Karpas-422 (cell line): ENCODE results near the gene PCARE. TPM values are rescaled to one million over a fixed set of nuclear protein-coding genes. Genes with fewer than 3 reads are reported as not detected.

ENCODE experiments used
- DNase-seq: peaks from one replicate; pipeline ENCODE4 v3.0.0-alpha.2; 2015
- H2AFZ ChIP-seq: fragments of 200-600 bp; sonication (generic); 2 replicates; pipeline ENCODE4 v1.6.1; 2014; ENCODE audit warnings: antibody characterized with exemption, low read length, mixed read lengths
- H3K27ac ChIP-seq: fragments of 200-600 bp; sonication (generic); 2 replicates; pipeline ENCODE4 v1.5.1; 2014; ENCODE audit warnings: mild to moderate bottlenecking, low read length, moderate library complexity
- H3K27me3 ChIP-seq: fragments of 200-600 bp; sonication (generic); 2 replicates; pipeline ENCODE4 v1.6.1; 2014; ENCODE audit warnings: low read length, mixed read lengths
- H3K36me3 ChIP-seq: fragments of 200-600 bp; sonication (generic); 2 replicates; pipeline ENCODE4 v1.6.1; 2014; ENCODE audit warnings: low read length, mixed read lengths; ENCODE audit not compliant: insufficient read depth
- H3K4me1 ChIP-seq: fragments of 200-600 bp; sonication (generic); 2 replicates; pipeline ENCODE4 v1.6.1; 2014; ENCODE audit warnings: mild to moderate bottlenecking, low read length, mixed read lengths
- H3K4me2 ChIP-seq: fragments of 200-600 bp; sonication (generic); 2 replicates; pipeline ENCODE4 v1.6.1; 2014; ENCODE audit warnings: low read length, low read depth, mild to moderate bottlenecking; ENCODE audit not compliant: poor library complexity, severe bottlenecking
- H3K4me3 ChIP-seq: fragments of 200-600 bp; sonication (generic); 2 replicates; pipeline ENCODE4 v1.5.1; 2014; ENCODE audit warnings: mild to moderate bottlenecking, antibody characterized with exemption, low read length, mixed read lengths
- H3K79me2 ChIP-seq: fragments of 200-600 bp; sonication (generic); 2 replicates; pipeline ENCODE4 v1.6.1; 2014; ENCODE audit warnings: mild to moderate bottlenecking, low read length, mixed read lengths
- H3K9ac ChIP-seq: fragments of 200-600 bp; sonication (generic); 2 replicates; pipeline ENCODE4 v1.6.0; 2014; ENCODE audit warnings: low read length
- H3K9me2 ChIP-seq: fragments of 200-600 bp; sonication (generic), shearing (Covaris generic); replicated peaks from 2 replicates; pipeline ENCODE4 v1.6.0; 2014; ENCODE audit warnings: mild to moderate bottlenecking, low read length, moderate library complexity; ENCODE audit not compliant: insufficient read depth
- H3K9me3 ChIP-seq: fragments of 300-700, 200-600 bp; sonication (generic); 2 replicates; pipeline ENCODE4 v1.6.1; 2014; ENCODE audit warnings: low read length, mixed read lengths
- H4K20me1 ChIP-seq: fragments of 200-600 bp; sonication (generic); 2 replicates; pipeline ENCODE4 v1.6.1; 2014; ENCODE audit warnings: mild to moderate bottlenecking, antibody characterized with exemption, low read length, low read depth; ENCODE audit not compliant: insufficient read depth
- total RNA-seq: library from RNA; depleted of rRNA; stranded (reverse); fragments of >200 nt; shearing (Covaris generic); gene quantifications from 2 replicates; pipeline ENCODE4 v1.2.3, GENCODE V29; 2014; ENCODE audit warnings: low replicate concordance

PCARE gene
- total RNA-seq, 1 experiment from 2014 or later = not detected

DNA sequence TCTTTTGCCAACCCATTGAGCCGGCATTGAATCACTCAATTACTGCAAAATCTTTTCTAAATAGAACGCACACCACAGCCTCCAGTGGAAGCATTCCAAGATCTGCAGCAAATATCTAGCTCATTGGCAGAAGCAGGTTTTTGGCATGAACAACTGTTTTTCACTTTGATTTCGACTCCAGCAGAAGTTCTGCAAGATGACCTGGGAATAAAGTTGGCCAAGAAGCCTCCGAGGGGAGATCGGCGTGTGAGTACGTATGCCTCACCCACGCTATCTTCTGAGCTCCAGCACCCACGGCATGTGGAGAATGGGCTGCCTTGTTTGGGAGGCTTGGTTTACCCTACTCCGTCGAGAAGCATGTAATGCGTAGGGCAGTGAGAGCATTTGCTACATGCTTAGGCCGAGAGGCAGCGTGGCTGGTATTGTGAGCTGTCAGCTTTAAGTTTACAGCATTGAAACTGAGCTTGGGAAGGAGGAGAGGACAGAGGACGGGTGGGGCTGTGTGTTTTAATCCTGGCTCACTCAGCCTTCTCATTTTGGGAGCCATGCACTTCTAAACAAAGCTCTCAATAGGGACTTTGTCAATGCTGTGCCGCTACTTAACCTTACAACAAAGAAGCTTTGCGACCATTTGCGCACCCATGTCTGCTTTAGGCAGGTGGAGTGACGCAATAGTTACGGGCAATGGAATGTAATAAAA is 10.5 kb downstream of the PCARE start:
- H3K9me2 ChIP-seq = no peaks in the 10 kb centered on the region
- no peak overlapping the region for H2AFZ ChIP-seq

DNA sequence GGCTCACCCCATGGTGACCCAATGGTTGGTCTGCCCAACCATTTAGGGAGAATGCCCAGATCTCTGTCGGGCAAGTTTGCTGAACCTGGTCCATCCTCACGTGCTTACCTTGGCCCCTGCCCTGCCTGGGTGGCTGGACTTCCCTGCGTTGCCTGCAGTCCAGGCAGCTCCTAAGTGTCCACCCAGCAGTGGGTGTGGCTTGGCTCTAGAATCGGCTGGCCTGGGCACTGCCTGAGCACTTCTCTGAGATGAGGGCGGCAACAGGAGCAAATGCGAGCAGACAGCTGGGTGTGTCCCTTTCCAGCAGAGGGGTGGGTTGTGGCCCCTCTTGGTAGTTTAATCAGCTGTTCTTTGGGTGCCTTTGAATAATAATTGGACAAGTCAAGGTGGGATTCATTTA is 11.3 kb downstream of the PCARE start:
- Histone ChIP-seq H2AFZ (no peak overlapping the region), H3K79me2 (no peaks in the 10 kb centered on the region), H3K27ac (no peak overlapping the region), H3K9me2 (no peaks in the 10 kb centered on the region), H3K4me2 (no peak overlapping the region), H3K4me1 (no peaks in the 10 kb centered on the region), H3K9ac (no peak overlapping the region), H3K27me3 (no peaks in the 10 kb centered on the region), H3K36me3 (no peaks in the 10 kb centered on the region), H4K20me1 (no peaks in the 10 kb centered on the region), H3K4me3 (no peak overlapping the region), H3K9me3 (no peaks in the 10 kb centered on the region)
- DNase-seq = no peak

More for the DNA sequence above, 10.5 kb downstream of the PCARE start:
- Histone ChIP-seq H4K20me1 (no peaks in the 10 kb centered on the region), H3K36me3 (no peaks in the 10 kb centered on the region), H3K79me2 (no peaks in the 10 kb centered on the region), H3K27ac (no peak overlapping the region), H3K9ac (no peak overlapping the region), H3K27me3 (no peaks in the 10 kb centered on the region), H3K4me2 (no peak overlapping the region), H3K4me1 (no peaks in the 10 kb centered on the region), H3K9me3 (no peaks in the 10 kb centered on the region), H3K4me3 (no peak overlapping the region)
- DNase-seq = no peak

DNA sequence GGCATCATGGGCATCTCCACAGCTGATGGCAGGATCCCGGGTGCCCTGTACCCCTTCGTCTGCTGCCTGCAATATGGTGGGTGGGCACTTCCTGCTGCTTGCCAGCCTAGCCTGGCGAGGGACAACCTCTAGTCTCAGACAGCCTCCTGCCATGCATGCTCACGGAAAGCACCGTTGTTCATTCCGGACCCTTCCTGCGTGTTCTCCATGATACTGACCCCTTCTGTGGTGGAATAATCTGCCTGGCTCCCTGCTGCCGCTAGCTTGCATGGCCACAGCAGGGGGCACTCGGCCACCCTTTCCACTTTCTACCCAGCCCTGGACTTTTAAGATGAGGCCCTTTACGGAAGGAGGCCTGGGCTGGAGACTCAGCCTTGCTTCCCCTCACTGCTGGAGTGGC is 12.0 kb downstream of the PCARE start:
- H4K20me1 ChIP-seq = no peaks in the 10 kb centered on the region
- no peaks in the 10 kb centered on the region for H3K4me1 ChIP-seq
- no peak overlapping the region for H2AFZ ChIP-seq
- H3K27me3 ChIP-seq = no peaks in the 10 kb centered on the region
- H3K9me3 ChIP-seq = no peaks in the 10 kb centered on the region
- H3K4me3 ChIP-seq = no peak overlapping the region
- no peak overlapping the region for H3K4me2 ChIP-seq
- H3K79me2 ChIP-seq = no peaks in the 10 kb centered on the region
- DNase-seq = no peak
- no peaks in the 10 kb centered on the region for H3K9me2 ChIP-seq
- H3K36me3 ChIP-seq = no peaks in the 10 kb centered on the region
- H3K27ac ChIP-seq = no peak overlapping the region
- no peak overlapping the region for H3K9ac ChIP-seq

DNA sequence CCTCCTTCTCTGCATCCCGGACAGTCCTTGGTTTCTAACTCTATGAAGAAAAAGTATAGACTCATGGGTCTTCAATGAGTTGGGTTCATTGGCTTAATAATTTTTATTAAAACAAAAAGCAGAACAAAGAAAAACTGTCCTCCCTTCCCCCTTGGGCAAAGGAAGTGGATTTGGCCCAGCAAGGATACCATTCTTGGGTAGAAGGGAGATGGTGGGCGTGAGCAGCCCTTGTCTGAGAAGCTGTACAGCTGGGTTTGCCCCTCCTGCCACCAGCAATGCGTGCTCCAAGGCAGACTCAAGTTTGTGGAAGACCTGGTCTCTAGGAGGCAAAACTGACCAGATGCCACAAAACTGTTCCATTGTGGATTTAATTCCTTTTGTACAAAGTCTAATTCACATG is 12.7 kb downstream of the PCARE start:
- Histone ChIP-seq H3K27ac (no peak overlapping the region), H3K4me1 (no peaks in the 10 kb centered on the region)

DNA sequence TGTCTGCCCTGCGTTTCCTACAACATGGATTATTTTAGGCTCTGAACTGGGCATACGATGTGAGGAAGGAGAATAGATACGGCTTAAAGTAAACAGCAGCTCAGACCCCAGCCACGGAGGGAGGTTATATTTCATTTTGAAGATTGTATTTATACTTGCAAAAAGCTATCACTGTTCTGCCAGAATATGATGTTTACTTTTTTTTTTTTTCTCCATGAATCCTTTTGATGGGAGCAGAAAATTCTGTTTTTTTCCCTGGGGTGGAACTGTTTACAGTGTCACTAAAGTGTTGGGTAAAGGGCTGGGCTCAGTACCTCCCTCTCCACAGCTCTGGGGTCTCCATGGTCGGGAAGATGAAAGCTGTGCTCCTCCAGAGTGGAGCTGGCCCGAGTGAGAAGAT is 13.1 kb downstream of the PCARE start:
- Histone ChIP-seq H3K4me1 (no peaks in the 10 kb centered on the region), H3K4me3 (no peak overlapping the region), H3K27ac (no peak overlapping the region), H3K4me2 (no peak overlapping the region), H3K79me2 (no peaks in the 10 kb centered on the region), H3K9me3 (no peaks in the 10 kb centered on the region), H2AFZ (no peak overlapping the region), H3K36me3 (no peaks in the 10 kb centered on the region), H3K27me3 (no peaks in the 10 kb centered on the region), H3K9me2 (no peaks in the 10 kb centered on the region), H4K20me1 (no peaks in the 10 kb centered on the region), H3K9ac (no peak overlapping the region)
- DNase-seq = no peak

More for the DNA sequence above, 12.7 kb downstream of the PCARE start:
- Histone ChIP-seq H3K9me3 (no peaks in the 10 kb centered on the region), H3K4me2 (no peak overlapping the region), H3K9me2 (no peaks in the 10 kb centered on the region), H3K36me3 (no peaks in the 10 kb centered on the region), H3K4me3 (no peak overlapping the region), H2AFZ (no peak overlapping the region), H3K9ac (no peak overlapping the region), H3K27me3 (no peaks in the 10 kb centered on the region), H4K20me1 (no peaks in the 10 kb centered on the region), H3K79me2 (no peaks in the 10 kb centered on the region)
- DNase-seq = no peak

DNA sequence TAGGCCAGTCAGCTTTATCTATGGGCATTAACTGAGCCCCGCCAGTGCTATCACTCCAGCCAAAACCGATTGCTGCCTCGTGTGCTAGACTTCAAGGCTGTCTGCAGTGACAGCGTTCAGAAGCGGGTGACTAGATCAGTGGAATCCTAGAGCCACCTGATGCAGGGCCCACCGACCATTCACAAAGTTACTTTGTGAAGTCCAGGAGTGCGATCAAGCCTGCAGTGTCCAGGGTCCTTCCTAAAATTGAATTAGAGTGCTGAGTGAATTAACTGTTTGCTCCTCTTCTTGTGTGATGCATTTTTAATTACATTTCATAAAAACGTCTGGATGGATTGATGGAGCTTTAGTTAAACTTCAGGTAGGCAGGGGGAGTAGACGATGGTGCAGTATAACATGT is 13.9 kb downstream of the PCARE start:
- Histone ChIP-seq H3K9ac (no peak overlapping the region), H3K36me3 (no peaks in the 10 kb centered on the region), H3K4me2 (no peak overlapping the region), H3K27ac (no peak overlapping the region), H3K4me3 (no peak overlapping the region), H3K9me2 (no peaks in the 10 kb centered on the region), H3K9me3 (no peaks in the 10 kb centered on the region), H2AFZ (no peak overlapping the region), H3K4me1 (no peaks in the 10 kb centered on the region), H3K79me2 (no peaks in the 10 kb centered on the region), H3K27me3 (no peaks in the 10 kb centered on the region), H4K20me1 (no peaks in the 10 kb centered on the region)
- DNase-seq = no peak

DNA sequence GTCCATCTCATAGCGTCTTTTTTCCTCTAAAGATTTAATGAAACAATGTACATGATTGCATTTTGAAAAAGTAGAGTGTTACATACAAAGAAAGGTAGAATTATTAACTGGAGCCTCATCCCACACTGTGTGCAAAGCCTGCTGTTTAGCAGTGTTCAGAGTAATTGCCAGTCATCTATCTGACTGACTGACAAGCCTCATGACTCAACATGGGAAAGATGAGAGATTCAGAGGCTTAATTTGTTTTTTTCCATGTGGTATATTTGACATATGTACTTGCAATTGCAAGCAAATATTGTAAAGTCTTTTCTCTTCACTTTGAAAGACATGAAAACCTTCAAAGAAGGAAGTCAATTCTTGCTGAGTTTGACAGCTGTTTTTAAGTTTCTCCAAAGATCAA is 14.7 kb downstream of the PCARE start:
- no peak overlapping the region for H2AFZ ChIP-seq
- no peaks in the 10 kb centered on the region for H3K79me2 ChIP-seq
- no peaks in the 10 kb centered on the region for H3K9me3 ChIP-seq
- H3K27me3 ChIP-seq = no peaks in the 10 kb centered on the region
- H3K4me3 ChIP-seq = no peak overlapping the region
- H3K36me3 ChIP-seq = no peaks in the 10 kb centered on the region
- no peak overlapping the region for H3K4me2 ChIP-seq
- H3K9me2 ChIP-seq = no peaks in the 10 kb centered on the region
- H4K20me1 ChIP-seq = no peaks in the 10 kb centered on the region
- no peak for DNase-seq
- H3K4me1 ChIP-seq = no peaks in the 10 kb centered on the region
- H3K9ac ChIP-seq = no peak overlapping the region
- no peak overlapping the region for H3K27ac ChIP-seq

DNA sequence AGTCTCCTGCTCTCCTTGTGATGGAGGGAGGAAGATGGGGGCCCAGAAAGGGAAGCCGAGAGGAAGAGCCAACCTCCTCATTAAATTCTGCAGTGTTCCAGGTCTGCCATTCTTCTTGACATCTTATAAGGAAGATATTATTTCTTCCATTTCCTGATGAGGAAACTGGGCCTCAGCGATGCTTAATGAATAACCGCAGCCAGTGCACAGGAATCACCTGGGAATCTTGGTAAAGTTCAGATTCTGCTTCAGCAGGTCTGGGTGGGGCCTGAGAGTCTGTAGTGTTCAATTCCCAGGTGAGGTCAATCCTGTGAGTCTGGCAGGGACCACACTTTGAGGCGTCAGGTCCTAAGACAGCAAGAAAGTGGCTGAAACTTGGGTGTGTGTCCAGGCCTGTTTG is 17.3 kb downstream of the PCARE start:
- Histone ChIP-seq H3K4me3 (no peak overlapping the region), H3K27me3 (no peaks in the 10 kb centered on the region), H4K20me1 (no peaks in the 10 kb centered on the region), H3K9me2 (no peaks in the 10 kb centered on the region), H2AFZ (no peak overlapping the region), H3K9me3 (no peaks in the 10 kb centered on the region), H3K4me1 (no peaks in the 10 kb centered on the region), H3K79me2 (no peaks in the 10 kb centered on the region), H3K36me3 (no peaks in the 10 kb centered on the region), H3K27ac (no peak overlapping the region), H3K4me2 (no peak overlapping the region), H3K9ac (no peak overlapping the region)
- DNase-seq = no peak
